ENCODE results near the gene CHD3. TPM values are rescaled to one million over a fixed set of nuclear protein-coding genes. Genes with fewer than 3 reads are reported as not detected.

Gene CHD3
- total and polyA plus RNA-seq, 2 of the 13 experiments (the other 11 are each of a cell fraction or from before 2014, with no cell fraction given): 2.7 to 3.7 TPM

- TF ChIP-seq THRA (CRISPR knock-in tag; IDR thresholded peaks at IDR 0.05; ENCODE audit: borderline replicate concordance): no peak
- no peak for TF ChIP-seq PRMT3 (CRISPR knock-in tag; IDR thresholded peaks at IDR 0.05; ENCODE audit: borderline replicate concordance, low read depth)
- TF ChIP-seq KLF15 (CRISPR knock-in tag; IDR thresholded peaks at IDR 0.05; ENCODE audit: borderline replicate concordance): no peak; the same call in 1 of the 2 replicates
- TF ChIP-seq RORA (CRISPR knock-in tag; IDR thresholded peaks at IDR 0.05): no peak
- no peak for TF ChIP-seq U2AF2 (IDR thresholded peaks at IDR 0.05; ENCODE audit: low read depth, low read length)
- no peak for TF ChIP-seq TP53 (CRISPR knock-in tag; conservative IDR thresholded peaks at IDR 0.05)
- TF ChIP-seq SMAD1 (CRISPR knock-in tag; IDR thresholded peaks at IDR 0.05; ENCODE audit: borderline replicate concordance, low read depth): no peak
- TF ChIP-seq, protein P1, sequence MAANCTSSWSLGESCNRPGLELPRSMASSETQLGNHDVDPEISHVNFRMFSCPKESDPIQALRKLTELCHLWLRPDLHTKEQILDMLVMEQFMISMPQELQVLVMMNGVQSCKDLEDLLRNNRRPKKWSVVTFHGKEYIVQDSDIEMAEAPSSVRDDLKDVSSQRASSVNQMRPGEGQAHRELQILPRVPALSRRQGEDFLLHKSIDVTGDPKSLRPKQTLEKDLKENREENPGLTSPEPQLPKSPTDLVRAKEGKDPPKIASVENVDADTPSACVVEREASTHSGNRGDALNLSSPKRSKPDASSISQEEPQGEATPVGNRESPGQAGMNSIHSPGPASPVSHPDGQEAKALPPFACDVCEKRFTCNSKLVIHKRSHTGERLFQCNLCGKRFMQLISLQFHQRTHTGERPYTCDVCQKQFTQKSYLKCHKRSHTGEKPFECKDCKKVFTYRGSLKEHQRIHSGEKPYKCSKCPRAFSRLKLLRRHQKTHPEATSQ (CRISPR knock-in tag; IDR thresholded peaks at IDR 0.05; ENCODE audit: borderline replicate concordance): no peak
- no peak for TF ChIP-seq RNF219 (CRISPR knock-in tag; IDR thresholded peaks at IDR 0.05)
- no peak for TF ChIP-seq MIXL1 (CRISPR knock-in tag; IDR thresholded peaks at IDR 0.05)
- TF ChIP-seq ZNF761 (CRISPR knock-in tag; conservative IDR thresholded peaks at IDR 0.05): no peak
- peak; percentile 74 for TF ChIP-seq AGO2 (optimal IDR thresholded peaks at IDR 0.05; ENCODE audit: low read depth, low read length)
- TF ChIP-seq, protein P2, sequence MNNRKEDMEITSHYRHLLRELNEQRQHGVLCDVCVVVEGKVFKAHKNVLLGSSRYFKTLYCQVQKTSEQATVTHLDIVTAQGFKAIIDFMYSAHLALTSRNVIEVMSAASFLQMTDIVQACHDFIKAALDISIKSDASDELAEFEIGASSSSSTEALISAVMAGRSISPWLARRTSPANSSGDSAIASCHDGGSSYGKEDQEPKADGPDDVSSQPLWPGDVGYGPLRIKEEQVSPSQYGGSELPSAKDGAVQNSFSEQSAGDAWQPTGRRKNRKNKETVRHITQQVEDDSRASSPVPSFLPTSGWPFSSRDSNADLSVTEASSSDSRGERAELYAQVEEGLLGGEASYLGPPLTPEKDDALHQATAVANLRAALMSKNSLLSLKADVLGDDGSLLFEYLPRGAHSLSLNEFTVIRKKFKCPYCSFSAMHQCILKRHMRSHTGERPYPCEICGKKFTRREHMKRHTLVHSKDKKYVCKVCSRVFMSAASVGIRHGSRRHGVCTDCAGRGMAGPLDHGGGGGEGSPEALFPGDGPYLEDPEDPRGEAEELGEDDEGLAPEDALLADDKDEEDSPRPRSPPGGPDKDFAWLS (CRISPR knock-in tag; IDR thresholded peaks at IDR 0.05; ENCODE audit: borderline replicate concordance): no peak
- no peak for TF ChIP-seq REL (CRISPR knock-in tag; conservative IDR thresholded peaks at IDR 0.05)
- no peak for TF ChIP-seq HOXA5 (CRISPR knock-in tag; IDR thresholded peaks at IDR 0.05)
- TF ChIP-seq ZNF563 (CRISPR knock-in tag; IDR thresholded peaks at IDR 0.05): no peak
- no peak for TF ChIP-seq FOXM1 (CRISPR knock-in tag; IDR thresholded peaks at IDR 0.05)
- TF ChIP-seq ZNF552 (CRISPR knock-in tag; IDR thresholded peaks at IDR 0.05; ENCODE audit: borderline replicate concordance): no peak
- no peak for TF ChIP-seq SUZ12 (IDR thresholded peaks at IDR 0.05; ENCODE audit: low read depth, low read length)
- TF ChIP-seq, protein P3, sequence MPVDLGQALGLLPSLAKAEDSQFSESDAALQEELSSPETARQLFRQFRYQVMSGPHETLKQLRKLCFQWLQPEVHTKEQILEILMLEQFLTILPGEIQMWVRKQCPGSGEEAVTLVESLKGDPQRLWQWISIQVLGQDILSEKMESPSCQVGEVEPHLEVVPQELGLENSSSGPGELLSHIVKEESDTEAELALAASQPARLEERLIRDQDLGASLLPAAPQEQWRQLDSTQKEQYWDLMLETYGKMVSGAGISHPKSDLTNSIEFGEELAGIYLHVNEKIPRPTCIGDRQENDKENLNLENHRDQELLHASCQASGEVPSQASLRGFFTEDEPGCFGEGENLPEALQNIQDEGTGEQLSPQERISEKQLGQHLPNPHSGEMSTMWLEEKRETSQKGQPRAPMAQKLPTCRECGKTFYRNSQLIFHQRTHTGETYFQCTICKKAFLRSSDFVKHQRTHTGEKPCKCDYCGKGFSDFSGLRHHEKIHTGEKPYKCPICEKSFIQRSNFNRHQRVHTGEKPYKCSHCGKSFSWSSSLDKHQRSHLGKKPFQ (CRISPR knock-in tag; IDR thresholded peaks at IDR 0.05; ENCODE audit: insufficient replicate concordance): peak; percentile 82
Measured at GRCh38 chr17:7842380-7843256, 46.0 kb upstream of the CHD3 start (continued).
